ENCODE results near the gene CPM.
A peak's percentile ranks its signal among the peaks of the same experiment; 100 is the strongest.
"Not testable (repeated sequence)": the region's sequence is repeated elsewhere in the genome, so short reads cannot be mapped to it uniquely, and the experiment has no call there.

The CPM gene

GRCh38 chr12:68810027-68810389 lies 123.0 kb downstream of the CPM start:
- Histone ChIP-seq H3K36me3 (ENCODE audit: insufficient read depth, low read length) (peaks cover 55% of the 10 kb centered on the region), H3K4me3 (ENCODE audit: low read length) (peak overlapping the region; percentile 97), H3K4me1 (ENCODE audit: insufficient read depth, low read length) (peaks cover 11% of the 10 kb centered on the region)
- not testable (repeated sequence) for H3K9ac ChIP-seq (ENCODE audit: low read depth, low read length); H3K27me3 ChIP-seq (ENCODE audit: insufficient read depth, low read length); H3K27ac ChIP-seq (ENCODE audit: low read depth, low read length); H3K9me3 ChIP-seq (ENCODE audit: insufficient read depth, low read depth, low read length)
- WGBS: 98% methylated on average over 13 of the region's 13 CpGs

GRCh38 chr12:68809190-68810026 lies 123.6 kb downstream of the CPM start:
- Histone ChIP-seq H3K9ac (ENCODE audit: low read depth, low read length) (peak overlapping the region; percentile 100), H3K27ac (ENCODE audit: low read depth, low read length) (peak overlapping the region; percentile 100), H3K4me1 (ENCODE audit: insufficient read depth, low read length) (peaks cover 16% of the 10 kb centered on the region), H3K9me3 (ENCODE audit: insufficient read depth, low read depth, low read length) (no peaks in the 10 kb centered on the region), H3K36me3 (ENCODE audit: insufficient read depth, low read length) (peaks cover 49% of the 10 kb centered on the region), H3K4me3 (ENCODE audit: low read length) (peak overlapping the region; percentile 97), H3K27me3 (ENCODE audit: insufficient read depth, low read length) (no peaks in the 10 kb centered on the region)
- 63% methylated on average over 6 of the region's 12 CpGs for WGBS

- under 1% methylated on average over 61 of the region's 61 CpGs for WGBS
- peaks cover 16% of the 10 kb centered on the region for H3K4me1 ChIP-seq (ENCODE audit: insufficient read depth, low read length)
- H3K27ac ChIP-seq (ENCODE audit: low read depth, low read length): peak overlapping the region; percentile 100
- no peaks in the 10 kb centered on the region for H3K27me3 ChIP-seq (ENCODE audit: insufficient read depth, low read length)
- peaks cover 41% of the 10 kb centered on the region for H3K36me3 ChIP-seq (ENCODE audit: insufficient read depth, low read length)
- no peaks in the 10 kb centered on the region for H3K9me3 ChIP-seq (ENCODE audit: insufficient read depth, low read depth, low read length)
- H3K4me3 ChIP-seq (ENCODE audit: low read length): peak overlapping the region; percentile 97
- H3K9ac ChIP-seq (ENCODE audit: low read depth, low read length): peak overlapping the region; percentile 100
Measured at GRCh38 chr12:68808388-68809189, 124.4 kb downstream of the CPM start.

- H3K4me1 ChIP-seq (ENCODE audit: insufficient read depth, low read length): peaks cover 16% of the 10 kb centered on the region
- H3K9me3 ChIP-seq (ENCODE audit: insufficient read depth, low read depth, low read length): no peaks in the 10 kb centered on the region
- WGBS: 1% methylated on average over 72 of the region's 72 CpGs
- H3K4me3 ChIP-seq (ENCODE audit: low read length): peak within 1 kb of the TSS; percentile 97
- no peaks in the 10 kb centered on the region for H3K27me3 ChIP-seq (ENCODE audit: insufficient read depth, low read length)
- peak within 1 kb of the TSS; percentile 100 for H3K27ac ChIP-seq (ENCODE audit: low read depth, low read length)
- peaks cover 33% of the 10 kb centered on the region for H3K36me3 ChIP-seq (ENCODE audit: insufficient read depth, low read length)
- H3K9ac ChIP-seq (ENCODE audit: low read depth, low read length): peak within 1 kb of the TSS; percentile 100
Measured at GRCh38 chr12:68807576-68808387, 125.2 kb downstream of the CPM start, which contains the start of gene MDM2. TSS of gene MDM2 (plus strand) at chr12:68808177. CDS start at chr12:68808478, 301 bp downstream.

- peaks cover 27% of the 10 kb centered on the region for H3K36me3 ChIP-seq (ENCODE audit: insufficient read depth, low read length)
- peak overlapping the region; percentile 100; the same call in 1 of the 2 replicates for H3K27ac ChIP-seq (ENCODE audit: low read depth, low read length)
- H3K9ac ChIP-seq (ENCODE audit: low read depth, low read length): peak overlapping the region; percentile 100
- H3K4me1 ChIP-seq (ENCODE audit: insufficient read depth, low read length): peaks cover 16% of the 10 kb centered on the region
- peak overlapping the region; percentile 97 for H3K4me3 ChIP-seq (ENCODE audit: low read length)
- not testable (repeated sequence) for H3K27me3 ChIP-seq (ENCODE audit: insufficient read depth, low read length); H3K9me3 ChIP-seq (ENCODE audit: insufficient read depth, low read depth, low read length)
- 35% methylated on average over 10 of the region's 10 CpGs for WGBS
Measured at GRCh38 chr12:68807274-68807575, 125.7 kb downstream of the CPM start.

- Histone ChIP-seq H3K4me1 (ENCODE audit: insufficient read depth, low read length) (peaks cover 16% of the 10 kb centered on the region), H3K27me3 (ENCODE audit: insufficient read depth, low read length) (no peaks in the 10 kb centered on the region), H3K27ac (ENCODE audit: low read depth, low read length) (no peak overlapping the region), H3K9me3 (ENCODE audit: insufficient read depth, low read depth, low read length) (no peaks in the 10 kb centered on the region), H3K4me3 (ENCODE audit: low read length) (peak overlapping the region; percentile 97), H3K9ac (ENCODE audit: low read depth, low read length) (no peak overlapping the region), H3K36me3 (ENCODE audit: insufficient read depth, low read length) (peaks cover 22% of the 10 kb centered on the region)
- WGBS: 92% methylated on average over 15 of the region's 18 CpGs
Measured at GRCh38 chr12:68806488-68807237, 126.3 kb downstream of the CPM start.

- H3K9ac ChIP-seq (ENCODE audit: low read depth, low read length): no peak overlapping the region
- no peaks in the 10 kb centered on the region for H3K27me3 ChIP-seq (ENCODE audit: insufficient read depth, low read length)
- H3K9me3 ChIP-seq (ENCODE audit: insufficient read depth, low read depth, low read length): no peaks in the 10 kb centered on the region
- no peak overlapping the region for H3K4me3 ChIP-seq (ENCODE audit: low read length)
- WGBS: 85% methylated on average over 7 of the region's 7 CpGs
- peaks cover 13% of the 10 kb centered on the region for H3K36me3 ChIP-seq (ENCODE audit: insufficient read depth, low read length)
- peaks cover 16% of the 10 kb centered on the region for H3K4me1 ChIP-seq (ENCODE audit: insufficient read depth, low read length)
- no peak overlapping the region for H3K27ac ChIP-seq (ENCODE audit: low read depth, low read length)
Measured at GRCh38 chr12:68805592-68806120, 127.3 kb downstream of the CPM start.

- WGBS: 80% methylated on average over 32 of the region's 32 CpGs
- peaks cover 8% of the 10 kb centered on the region for H3K36me3 ChIP-seq (ENCODE audit: insufficient read depth, low read length)
- H3K9ac ChIP-seq (ENCODE audit: low read depth, low read length): no peak overlapping the region
- peaks cover 16% of the 10 kb centered on the region for H3K4me1 ChIP-seq (ENCODE audit: insufficient read depth, low read length)
- no peak overlapping the region for H3K4me3 ChIP-seq (ENCODE audit: low read length)
- no peaks in the 10 kb centered on the region for H3K27me3 ChIP-seq (ENCODE audit: insufficient read depth, low read length)
- H3K27ac ChIP-seq (ENCODE audit: low read depth, low read length): no peak overlapping the region
- H3K9me3 ChIP-seq (ENCODE audit: insufficient read depth, low read depth, low read length): no peaks in the 10 kb centered on the region
Measured at GRCh38 chr12:68804657-68805591, 128.0 kb downstream of the CPM start.

GRCh38 chr12:68803948-68804656 lies 128.9 kb downstream of the CPM start:
- H3K36me3 ChIP-seq (ENCODE audit: insufficient read depth, low read length): no peaks in the 10 kb centered on the region
- 89% methylated on average over 5 of the region's 5 CpGs for WGBS
- peaks cover 16% of the 10 kb centered on the region for H3K4me1 ChIP-seq (ENCODE audit: insufficient read depth, low read length)
- H3K9ac ChIP-seq (ENCODE audit: low read depth, low read length): no peak overlapping the region
- no peak overlapping the region for H3K4me3 ChIP-seq (ENCODE audit: low read length)
- H3K27me3 ChIP-seq (ENCODE audit: insufficient read depth, low read length): no peaks in the 10 kb centered on the region
- H3K9me3 ChIP-seq (ENCODE audit: insufficient read depth, low read depth, low read length): no peaks in the 10 kb centered on the region
- H3K27ac ChIP-seq (ENCODE audit: low read depth, low read length): no peak overlapping the region

Measured in HUES64 (cell line).